HPDE6-E6E7 (cell line): ENCODE measurements around the gene UBC.
"Not testable (repeated sequence)": the region's sequence is repeated elsewhere in the genome, so short reads cannot be mapped to it uniquely, and the experiment has no call there.

ENCODE experiments used
- DNase-seq: peaks from one replicate; pipeline ENCODE4 v3.0.0; 2011; ENCODE audit warnings: missing footprints; ENCODE audit errors: extremely low spot score

UBC gene

DNA sequence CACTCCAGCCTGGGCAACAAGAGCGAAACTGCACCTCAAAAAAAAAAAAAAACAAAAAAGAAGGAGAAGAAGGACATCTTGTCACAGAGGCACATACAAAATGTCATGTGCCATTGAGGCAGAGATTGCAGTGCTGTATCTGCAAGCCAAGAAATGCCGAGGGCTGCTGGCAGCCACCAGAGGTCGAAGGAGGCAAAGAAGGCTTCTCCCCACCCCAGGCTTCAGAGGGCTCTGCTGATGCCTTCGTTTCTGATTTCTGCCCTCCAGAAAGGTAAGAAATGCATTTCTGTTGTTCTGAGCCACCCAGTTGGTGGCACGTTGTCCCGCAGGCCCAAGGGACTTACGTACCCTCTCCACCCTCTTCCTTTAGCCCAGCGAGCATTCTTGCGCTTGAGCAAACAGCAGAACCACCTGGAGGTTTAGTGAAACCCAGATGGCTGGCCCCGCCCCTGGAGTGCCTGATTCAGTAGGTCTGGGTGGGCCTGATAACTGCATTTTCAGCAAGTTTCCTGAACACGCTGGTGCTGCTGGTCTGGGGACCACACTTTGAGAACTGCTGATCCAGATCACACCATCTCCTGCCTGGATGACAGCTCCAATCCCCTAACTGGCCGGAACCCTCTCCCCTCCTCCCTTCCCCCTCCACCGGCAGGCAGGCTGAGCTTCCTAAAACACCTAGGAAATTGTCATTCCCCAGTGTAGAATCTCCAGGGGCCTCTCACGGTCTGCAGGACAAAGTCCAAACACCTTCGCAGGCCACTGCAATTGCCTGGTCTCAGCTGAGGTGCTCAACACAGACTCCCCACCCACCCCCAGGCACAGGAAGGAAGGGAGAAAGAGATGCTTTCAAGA, 29.6 kb downstream of the UBC start:
- no peak for DNase-seq

DNA sequence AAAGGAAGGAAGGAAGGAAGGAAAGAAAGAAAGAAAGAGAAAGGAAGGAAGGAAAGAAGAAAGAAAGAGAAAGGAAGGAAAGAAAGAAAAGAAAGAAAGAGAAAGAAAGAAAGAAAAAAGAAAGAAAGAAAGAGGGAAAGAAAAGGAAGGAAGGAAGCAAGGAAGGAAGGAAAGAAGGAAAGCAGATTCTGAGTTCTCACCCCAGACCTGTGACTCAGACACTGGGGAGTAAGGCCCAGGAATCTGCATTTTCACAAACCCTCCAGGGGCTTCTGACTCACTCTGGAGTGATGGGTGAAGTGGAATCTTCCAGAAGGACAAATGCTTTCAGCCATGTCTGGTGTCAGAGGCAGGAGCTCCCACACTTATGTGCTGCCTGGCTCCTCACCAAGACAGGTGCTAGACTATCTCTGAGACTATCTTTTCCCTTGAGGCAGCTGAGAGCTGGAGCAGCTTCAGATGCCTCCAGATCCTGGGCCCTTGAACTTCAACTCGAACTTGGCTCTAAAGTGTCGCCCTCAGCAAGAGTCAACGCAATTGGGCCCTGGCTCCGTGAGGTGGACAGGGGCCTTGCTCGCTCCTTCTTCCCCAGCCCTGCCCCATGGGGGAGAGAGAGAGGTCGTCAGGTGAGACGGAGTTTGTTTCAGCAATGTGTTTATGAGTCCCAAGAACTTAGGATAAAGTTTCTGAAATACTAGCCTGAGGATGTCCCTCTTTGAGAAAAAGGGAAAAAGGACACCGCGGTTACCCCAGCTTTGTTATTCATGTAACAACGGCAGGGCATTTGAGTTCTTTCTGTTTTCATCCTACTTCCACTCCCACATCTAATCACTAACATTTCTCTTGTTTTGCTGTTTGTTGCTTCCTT, 31.0 kb downstream of the UBC start:
- no peak for DNase-seq

DNA sequence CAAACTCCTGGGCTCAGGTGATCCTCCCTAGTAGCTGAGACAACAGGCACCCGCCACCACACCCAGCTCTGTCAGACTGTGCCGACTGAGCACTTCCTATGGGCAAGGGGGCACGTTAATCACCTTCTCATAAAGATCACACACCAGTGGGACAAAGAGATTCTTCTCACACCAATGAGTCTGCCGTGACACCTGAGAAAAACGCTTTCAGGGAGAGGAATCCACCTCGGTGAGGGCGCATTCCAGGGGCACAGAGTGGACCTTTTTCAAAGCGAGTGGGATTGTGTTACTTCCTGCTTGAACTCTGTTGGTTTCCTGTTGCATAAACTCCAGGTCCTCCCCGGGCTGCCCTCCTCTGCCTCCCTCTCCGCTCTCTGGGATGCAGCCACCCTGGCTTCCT, 33.3 kb downstream of the UBC start:
- DNase-seq: no peak

DNA sequence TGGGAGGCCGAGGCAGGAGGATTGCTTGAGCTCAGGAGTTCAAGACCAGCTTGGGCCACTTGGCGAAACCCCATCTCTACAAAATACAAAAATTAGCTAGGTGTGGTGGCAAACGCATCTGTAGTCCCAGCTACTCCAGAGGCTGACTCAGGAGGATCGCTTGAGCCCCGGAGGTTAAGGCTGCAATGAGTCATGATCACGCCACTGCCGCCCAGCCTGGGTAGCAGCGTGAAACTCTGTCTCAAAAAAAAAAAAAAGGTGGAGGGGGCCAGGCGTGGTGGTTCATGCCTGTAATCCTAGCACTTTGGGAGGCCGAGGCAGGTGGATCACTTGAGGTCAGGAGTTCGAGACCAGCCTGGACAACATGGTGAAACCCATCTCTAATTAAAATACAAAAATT, 34.1 kb downstream of the UBC start:
- DNase-seq: not testable (repeated sequence)

DNA sequence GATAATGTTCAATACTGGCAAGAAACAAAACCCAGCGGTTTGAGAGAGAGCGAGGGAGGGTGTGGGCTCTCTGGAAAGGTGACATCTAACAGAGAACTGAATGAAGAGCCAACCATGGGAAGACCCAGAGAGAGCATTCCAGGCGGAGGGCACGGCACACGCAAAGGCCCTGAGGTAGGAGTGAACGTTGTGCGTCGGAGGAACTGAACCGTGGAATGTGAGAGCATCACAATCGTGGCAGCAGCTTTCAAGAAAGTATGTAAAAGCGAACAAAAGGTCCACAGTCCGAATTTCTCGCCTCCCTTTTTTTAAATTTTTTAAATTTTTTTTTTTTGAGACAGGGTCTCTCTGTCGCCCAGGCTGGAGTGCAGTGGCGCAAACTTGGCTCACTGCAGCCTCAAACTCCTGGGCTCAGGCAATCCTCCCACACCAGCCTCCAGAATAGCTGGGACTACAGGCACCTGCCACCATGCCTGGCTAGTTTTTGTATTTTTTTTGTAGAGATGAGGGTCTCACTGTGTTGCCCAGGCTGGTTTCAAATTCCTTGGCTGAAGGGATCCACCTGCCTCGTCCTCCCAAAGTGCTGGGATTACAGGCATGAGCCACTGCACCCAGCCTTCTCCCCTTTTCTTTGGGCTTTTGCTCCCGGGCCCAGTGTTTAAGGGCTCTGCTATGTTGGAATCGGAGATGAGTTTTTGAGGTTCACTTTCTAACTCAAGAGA, 35.5 kb downstream of the UBC start:
- no peak for DNase-seq

DNA sequence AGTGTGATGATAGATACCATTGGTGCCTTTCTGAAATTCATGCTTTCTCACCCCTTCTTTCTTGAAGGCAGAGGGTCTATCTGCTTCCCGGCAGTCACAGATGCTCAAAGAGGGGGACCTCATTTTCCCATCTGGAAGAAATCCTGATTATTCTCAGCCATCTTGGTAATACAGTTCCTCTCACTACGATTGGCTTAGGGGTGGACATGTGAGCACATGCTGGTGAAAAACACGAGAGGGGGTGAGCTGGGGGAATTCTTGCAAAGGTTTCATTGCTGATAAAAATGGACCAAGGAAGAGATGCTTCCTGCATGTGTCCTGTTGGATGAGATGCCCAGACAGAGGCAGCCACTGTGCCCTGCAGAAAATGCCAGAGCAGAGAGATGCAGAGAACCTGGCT, 37.0 kb downstream of the UBC start:
- DNase-seq: no peak

DNA sequence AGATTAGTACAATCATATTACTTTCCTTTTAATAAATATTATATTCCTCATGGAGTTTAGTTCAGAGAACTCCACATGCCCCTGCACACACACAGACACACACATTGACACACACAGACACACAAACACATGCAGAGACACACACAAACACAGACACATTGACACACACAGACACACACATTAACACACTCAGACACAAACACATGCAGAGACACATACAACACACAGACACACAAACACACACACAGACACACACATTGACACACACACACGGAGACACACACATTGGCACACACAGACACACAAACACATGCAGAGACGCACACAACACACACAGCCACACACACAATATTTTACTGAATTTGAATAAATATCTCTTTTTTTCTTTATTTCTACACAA, 38.3 kb downstream of the UBC start:
- no peak for DNase-seq

DNA sequence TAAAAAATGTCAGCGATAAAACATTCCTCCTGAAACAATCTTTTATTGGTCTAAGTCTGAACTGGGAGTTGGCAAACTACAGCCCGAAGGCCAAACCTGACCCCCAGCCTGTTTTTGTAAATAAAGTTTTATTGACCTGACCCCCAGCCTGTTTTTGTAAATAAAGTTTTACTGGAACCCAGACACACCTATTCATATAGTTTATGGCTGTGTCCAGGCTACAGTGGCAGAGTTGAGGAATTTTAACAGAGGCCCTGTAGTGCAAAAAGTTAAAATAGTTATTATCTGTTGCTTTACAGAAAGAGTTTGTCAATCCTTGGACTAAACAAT, 38.7 kb downstream of the UBC start:
- DNase-seq: no peak

DNA sequence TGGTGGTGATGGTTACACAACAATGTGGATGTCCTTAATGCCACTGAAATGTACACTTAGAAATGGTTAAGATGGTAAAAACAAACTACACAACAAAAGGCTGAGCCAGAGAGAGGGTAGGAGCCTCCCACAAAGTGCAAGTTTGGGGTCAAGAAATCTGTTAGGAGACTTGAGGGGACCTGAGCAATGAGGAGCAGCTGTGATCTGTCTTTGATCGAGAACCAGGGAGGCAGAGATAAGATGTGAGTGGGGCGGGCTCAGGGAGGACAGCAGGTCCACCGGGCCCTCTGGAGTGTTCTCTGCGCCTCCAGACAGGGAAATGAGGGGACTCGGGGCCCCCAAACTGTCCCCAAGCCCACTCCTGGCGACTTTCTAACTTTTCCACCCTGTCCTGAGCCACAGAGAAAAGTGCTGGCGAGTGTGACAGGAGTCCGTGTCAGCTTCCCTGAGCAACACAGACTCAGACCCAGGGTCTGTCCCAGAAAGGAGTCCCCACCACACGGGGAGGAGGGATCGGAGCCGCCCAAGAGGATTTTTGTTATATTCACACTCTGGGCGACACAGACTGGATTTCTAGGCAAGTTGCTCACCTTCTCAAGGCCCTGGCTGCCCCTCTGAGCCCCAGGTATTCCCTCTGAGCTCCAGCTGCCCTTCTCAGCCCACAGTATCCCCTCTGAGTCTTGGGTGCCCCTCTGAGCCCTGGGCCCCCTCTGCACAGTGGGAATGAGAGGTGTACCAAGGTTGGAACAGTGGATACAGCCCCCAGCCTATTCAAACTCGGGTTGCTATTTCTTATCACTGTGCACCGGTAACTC, 39.3 kb downstream of the UBC start:
- DNase-seq: no peak

DNA sequence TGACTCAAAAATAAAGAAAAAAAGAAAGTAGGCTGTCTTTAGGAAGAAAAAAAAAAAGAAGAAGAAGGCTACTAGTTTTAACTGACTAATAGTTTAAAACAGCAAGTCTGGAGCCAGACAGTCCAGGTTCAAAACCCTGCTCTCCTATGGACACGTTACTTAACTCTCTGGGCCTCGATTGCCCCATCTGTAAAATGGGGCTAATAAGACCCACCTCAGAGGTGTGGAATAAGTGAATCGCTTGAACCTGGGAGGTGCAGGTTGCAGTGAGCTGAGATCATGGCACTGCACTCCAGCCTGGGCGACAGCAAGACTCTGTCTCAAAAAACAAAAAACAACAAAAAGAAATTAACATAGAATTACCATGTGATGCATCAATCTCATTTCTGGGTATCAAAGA, 40.3 kb downstream of the UBC start:
- no peak for DNase-seq

DNA sequence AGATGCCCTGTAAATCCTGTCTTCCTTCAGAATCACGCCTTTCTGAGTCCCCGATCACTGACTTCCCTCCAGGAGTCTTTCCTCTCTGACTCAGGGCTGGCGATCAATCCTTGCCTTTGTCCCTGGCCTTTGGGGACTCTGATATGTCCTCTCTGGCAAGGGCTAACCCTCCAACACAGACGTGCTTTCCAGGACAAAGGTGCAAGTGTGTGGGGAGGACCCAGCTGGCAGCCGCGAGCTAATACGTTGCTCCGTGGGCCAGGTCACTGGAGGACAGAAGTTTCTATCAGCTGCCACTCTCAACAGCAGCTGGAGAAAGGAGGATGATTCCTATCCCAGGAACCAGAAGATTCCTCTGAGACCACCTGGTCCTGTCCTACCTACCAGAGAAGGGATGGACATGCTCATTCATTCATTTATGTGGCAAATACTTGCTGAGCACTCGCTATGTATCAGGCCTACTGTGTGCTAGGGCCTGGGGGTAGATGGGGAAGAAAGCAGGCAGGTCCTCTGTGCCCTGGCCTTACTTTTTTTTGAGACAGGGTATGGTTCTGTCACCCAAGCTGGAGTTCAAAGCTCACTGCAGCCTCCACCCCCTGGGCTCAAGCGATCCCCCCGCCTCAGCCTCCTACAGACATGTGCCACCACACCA, 42.3 kb downstream of the UBC start:
- DNase-seq: no peak

DNA sequence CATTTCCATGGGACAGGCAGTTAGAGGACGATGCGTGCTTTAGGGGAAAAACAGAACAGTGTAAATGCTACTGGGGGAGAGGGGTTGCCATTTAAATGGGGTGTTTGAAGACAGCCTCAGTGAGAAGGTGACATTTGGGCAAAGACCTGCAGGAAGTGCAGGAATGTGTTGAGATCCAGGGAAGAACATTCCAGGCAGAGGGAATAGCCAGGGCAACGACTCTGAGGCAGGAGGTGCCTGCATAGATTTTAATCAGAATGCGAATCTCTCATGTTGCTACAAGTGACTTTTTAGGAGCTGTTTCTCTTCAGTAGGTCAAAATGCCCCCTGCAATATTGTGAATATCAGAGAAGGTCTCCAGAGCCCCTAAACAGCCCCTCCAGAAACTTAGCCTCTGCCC, 43.2 kb downstream of the UBC start:
- no peak for DNase-seq

DNA sequence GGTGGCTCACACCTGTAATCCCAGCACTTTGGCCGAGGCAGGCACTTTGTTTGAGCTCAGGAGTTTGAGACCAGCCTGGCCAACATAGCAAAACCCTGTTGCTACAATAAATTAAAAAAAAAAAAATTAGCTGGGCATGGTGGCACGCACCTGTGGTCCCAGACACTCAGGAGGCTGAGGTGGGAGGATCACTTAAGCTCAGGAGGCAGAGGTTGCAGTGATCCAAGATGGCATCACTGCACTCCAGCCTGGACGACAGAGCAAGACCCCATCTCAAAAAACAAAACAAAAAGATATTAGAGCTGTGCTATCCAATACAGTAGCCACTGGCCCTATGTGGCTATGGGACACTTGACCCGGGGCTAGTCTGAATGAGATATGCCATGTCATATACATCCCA, 43.9 kb downstream of the UBC start:
- no peak for DNase-seq

DNA sequence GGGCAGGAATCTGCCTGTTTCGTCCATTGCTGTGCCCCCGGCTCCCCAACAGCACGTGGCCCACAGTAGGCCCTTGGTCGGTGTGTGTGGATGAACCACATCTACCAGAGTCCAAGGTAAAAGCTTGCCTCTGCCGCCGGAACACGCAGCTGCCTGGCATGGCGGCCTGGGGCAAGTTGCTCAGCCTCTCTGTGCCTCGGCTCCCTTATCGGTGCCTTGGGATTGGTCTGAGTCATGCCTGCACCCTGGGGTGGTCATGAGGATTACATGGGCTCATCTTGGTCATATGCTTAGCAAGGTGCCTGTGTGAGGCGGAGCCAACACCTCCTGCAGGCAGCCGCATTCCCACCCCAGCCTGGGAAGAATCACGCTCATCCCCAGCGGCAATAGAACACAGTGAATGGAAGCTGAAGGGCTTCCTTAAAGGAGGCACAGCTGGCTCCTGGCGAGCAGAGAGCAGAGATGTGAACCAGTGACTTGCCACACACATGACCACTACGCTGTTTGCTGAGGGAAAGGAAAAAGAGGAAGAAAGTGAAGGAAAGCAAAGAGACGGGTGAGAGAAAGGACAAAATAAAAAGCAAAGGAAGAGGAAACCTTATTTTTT, 45.3 kb downstream of the UBC start:
- DNase-seq: peak; percentile 59

DNA sequence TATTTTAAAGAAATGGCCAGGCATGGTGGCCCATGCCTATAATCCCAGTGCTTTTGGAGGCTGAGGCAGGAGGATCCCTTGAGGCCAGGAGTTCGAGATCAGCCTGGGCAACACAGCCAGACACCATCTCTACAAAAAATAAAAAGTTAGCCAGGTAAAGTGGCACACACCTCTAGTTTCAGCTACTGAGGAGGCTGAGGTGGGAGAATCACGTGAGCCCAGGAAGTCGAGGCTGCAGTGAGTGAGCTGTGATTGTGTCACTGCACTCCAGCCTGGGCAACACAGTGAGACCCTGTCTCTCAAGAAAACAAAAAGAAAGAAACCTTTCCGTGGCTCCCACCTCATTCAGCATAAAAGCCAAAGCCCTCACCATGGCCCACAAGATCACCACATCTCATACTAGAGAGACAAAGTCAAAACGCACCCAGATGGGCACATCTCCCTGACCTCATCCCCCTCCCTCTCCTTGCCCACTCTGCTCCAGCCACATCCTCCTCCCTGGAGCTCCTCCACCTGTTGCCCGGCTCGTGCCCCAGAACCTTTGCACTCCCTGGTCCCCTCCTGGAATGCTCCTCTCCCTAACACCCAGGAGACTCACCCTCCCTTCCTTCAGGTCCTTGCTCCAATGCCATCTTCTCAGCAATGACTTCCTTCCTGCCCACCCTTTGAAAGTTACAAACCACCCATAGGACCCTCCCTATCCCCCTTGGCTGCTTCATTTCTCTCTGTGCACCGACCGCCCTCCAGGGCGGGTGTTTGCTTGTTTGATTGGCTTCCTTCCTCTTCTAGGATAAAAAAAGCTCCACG, 46.0 kb downstream of the UBC start:
- no peak for DNase-seq

DNA sequence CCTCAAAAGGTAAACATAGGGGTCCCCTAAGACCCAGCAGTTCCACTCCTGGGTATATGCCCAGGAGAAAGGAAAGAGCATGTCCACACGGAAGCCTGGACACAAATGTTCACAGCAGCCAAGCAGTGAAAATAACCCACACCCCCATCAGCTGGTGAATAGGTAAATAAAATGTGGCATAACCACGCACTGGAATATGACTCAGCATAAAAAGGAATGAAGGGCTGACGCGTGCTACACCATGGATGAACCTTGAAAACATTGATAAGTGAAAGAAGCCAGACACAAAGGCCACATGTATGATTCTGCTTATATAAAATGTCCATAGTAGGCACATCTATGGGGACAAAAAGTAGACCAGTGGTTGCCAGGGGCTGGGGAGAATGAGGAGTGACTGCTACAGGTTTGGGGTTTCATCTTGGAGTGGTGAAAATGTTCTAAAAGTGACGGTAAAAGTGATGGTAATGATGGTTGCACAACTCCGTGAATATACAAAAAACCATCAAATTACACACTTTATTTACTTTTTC, 47.0 kb downstream of the UBC start:
- DNase-seq: no peak

DNA sequence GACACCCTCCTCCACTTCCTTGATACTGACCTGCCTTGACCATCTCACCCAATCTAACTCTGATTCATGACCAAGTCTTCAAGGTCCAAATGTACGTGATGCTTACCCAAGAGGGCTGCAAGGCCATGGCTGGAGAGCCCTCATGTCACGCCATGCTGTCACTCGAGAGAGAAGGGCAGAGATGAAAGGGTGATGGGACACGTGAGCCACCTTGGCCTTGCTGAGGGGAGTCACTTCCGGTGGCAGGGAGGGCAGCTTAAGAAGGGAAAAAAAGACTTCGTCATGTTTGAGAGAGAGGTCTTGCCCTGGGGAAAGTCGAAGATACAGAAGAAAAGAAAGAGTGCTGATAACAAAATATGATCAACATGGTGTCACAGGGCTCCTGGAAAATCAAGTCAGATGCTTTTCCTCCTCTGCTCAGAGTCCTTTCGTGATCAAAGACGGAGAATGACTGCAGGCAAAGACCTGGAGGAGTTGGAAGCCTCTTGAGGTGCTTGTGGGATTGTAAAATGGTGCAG, 47.5 kb downstream of the UBC start:
- DNase-seq: no peak

DNA sequence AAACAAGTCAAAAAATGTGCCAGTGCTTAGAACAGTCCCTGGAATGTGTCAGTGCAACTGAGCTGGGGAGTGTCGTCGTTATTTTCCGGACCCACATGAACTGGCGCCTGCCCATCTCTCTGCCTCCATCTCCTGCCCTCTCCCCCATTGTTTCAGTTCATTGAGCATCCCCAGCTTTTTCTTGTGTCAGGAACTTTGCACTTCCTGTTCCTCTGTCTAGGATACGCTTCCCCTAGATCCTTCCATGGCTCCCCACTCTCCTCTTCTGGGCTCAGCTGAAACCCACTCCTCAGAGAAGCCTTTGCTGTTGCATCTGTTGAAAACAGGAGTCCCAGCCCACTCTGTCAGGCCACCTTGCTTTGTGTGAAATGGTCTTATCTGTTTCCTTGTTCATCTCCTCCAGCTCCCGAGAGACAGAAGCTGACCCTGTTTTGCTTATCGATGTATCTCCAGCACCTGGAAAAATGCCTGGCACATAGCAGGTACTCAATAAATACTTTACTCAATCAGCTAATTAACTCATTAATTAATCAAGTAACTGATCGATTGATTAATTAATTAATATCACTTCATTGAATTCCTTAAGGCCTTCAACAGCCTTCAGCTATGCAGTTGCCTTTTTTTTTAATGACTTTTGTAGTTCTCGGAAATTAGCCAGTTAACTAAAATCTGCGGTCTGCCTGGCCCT, 48.1 kb downstream of the UBC start:
- no peak for DNase-seq

DNA sequence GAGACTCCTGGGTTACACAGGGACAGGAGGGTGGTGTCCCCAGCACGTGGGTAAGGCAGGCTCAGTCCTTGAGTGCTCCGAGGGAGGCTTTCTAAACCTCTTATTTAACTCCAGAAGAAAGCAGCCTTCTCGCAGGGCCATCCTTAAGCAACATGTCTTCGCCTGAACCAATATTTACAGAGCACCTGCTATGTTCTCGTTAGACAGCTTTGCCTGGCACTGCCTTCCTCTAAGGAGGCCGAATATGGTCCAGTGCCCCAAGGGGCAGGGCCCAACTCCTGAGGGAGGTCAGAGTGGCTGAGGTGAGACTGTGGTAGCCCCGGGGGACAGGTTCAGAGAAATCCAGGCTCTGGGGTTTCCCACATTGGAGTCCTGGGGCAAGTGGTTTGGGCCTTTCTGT, 48.7 kb downstream of the UBC start:
- no peak for DNase-seq
